CD4-positive, alpha-beta memory T cell (primary cell): ENCODE results near the gene DDAH2. TPM values are rescaled to one million over a fixed set of nuclear protein-coding genes. Genes with fewer than 3 reads are reported as not detected.

Source experiments
- CTCF ChIA-PET: fragments of 350-600 bp; sonication (Branson Sonifier 250); formaldehyde crosslinking; loops from one replicate; lab custom pipeline; 2021; ENCODE audit warnings: inconsistent platforms; ENCODE audit not compliant: partially characterized antibody; lab: Charles Lee
- POLR2A ChIA-PET: fragments of 350-600 bp; sonication (Branson Sonifier 250); formaldehyde crosslinking; loops from one replicate; lab custom pipeline; 2021; ENCODE audit not compliant: partially characterized antibody; lab: Charles Lee
- DNase-seq, 5 donors: peaks; one replicate each; pipeline versions ENCODE4 v3.0.0 to v3.0.0-alpha.2; 2020 to 2022; ENCODE audit warnings: mixed read lengths in 1 of 5
- H3K27ac ChIP-seq: one replicate; pipeline ENCODE4 v1.7.0; 2013; ENCODE audit warnings: low read depth, low read length
- H3K27me3 ChIP-seq: 2 replicates; pipeline ENCODE4 v1.7.0; 2013; ENCODE audit warnings: mild to moderate bottlenecking, low read length, moderate library complexity; ENCODE audit not compliant: insufficient read depth
- H3K36me3 ChIP-seq: 2 replicates; pipeline ENCODE4 v1.7.0; 2013; ENCODE audit warnings: mild to moderate bottlenecking, low read length, moderate library complexity; ENCODE audit not compliant: insufficient read depth
- H3K4me1 ChIP-seq: 2 replicates; pipeline ENCODE4 v1.7.0; 2013; ENCODE audit warnings: mild to moderate bottlenecking, low read length, moderate library complexity; ENCODE audit not compliant: insufficient read depth
- H3K4me3 ChIP-seq, 2 donors: one replicate each; pipeline ENCODE4 v1.7.0; 2013; ENCODE audit warnings: low read length in 2 of 2, mild to moderate bottlenecking in 1 of 2
- H3K9me3 ChIP-seq, 2 donors: one replicate each; pipeline ENCODE4 v1.7.0; 2013; ENCODE audit warnings: low read length in 2 of 2, control low read depth in 1 of 2; ENCODE audit not compliant: control insufficient read depth in 1 of 2
- H3K27ac Mint-ChIP-seq, 7 donors: one replicate each; pipeline ENCODE4 v1.8.0; 2020 to 2021; ENCODE audit warnings: mixed read lengths in 7 of 7, mild to moderate bottlenecking in 6 of 7, inconsistent platforms in 3 of 7, moderate library complexity in 3 of 7
- H3K27me3 Mint-ChIP-seq, 2 donors: one replicate each; pipeline ENCODE4 v1.8.0; 2020 to 2021; ENCODE audit warnings: mixed read lengths in 2 of 2
- H3K36me3 Mint-ChIP-seq, 2 donors: one replicate each; pipeline ENCODE4 v1.8.0; 2020 to 2021; ENCODE audit warnings: mixed read lengths in 2 of 2, inconsistent platforms in 1 of 2, mild to moderate bottlenecking in 1 of 2
- H3K4me1 Mint-ChIP-seq, 4 donors: one replicate each; pipeline ENCODE4 v1.8.0; 2020 to 2021; ENCODE audit warnings: mixed read lengths in 4 of 4, mild to moderate bottlenecking in 1 of 4
- H3K4me3 Mint-ChIP-seq, 8 donors: one replicate each; pipeline ENCODE4 v1.8.0; 2020 to 2021; ENCODE audit warnings: mixed read lengths in 8 of 8, mild to moderate bottlenecking in 7 of 8, moderate library complexity in 6 of 8, inconsistent platforms in 3 of 8
- H3K9me3 Mint-ChIP-seq, 8 donors: one replicate each; pipeline ENCODE4 v1.8.0; 2020 to 2021; ENCODE audit warnings: mixed read lengths in 8 of 8, mild to moderate bottlenecking in 5 of 8, inconsistent platforms in 3 of 8, moderate library complexity in 1 of 8
- intact Hi-C: fragments of 100-400 bp; cut with micrococcal nuclease; formaldehyde crosslinking; loops from one replicate; pipeline ENCODE4 v1.15.1; 2023
- polyA plus RNA-seq, 2 donors: library from polyadenylated mRNA; unstranded; fragments of 300-500 nt; fragmentation: Illumina TruSeq; gene quantifications; one replicate each; pipeline ENCODE4 v1.2.3, GENCODE V29; 2021
- total RNA-seq, 2 experiments: library from RNA; stranded (reverse); gene quantifications; one replicate each; pipeline ENCODE4 v1.2.3, GENCODE V29; 2021

The DDAH2 gene
- total and polyA plus RNA-seq, 4 experiments from 2014 or later: 5.4 to 19.8 (median 11.9) TPM

DNA sequence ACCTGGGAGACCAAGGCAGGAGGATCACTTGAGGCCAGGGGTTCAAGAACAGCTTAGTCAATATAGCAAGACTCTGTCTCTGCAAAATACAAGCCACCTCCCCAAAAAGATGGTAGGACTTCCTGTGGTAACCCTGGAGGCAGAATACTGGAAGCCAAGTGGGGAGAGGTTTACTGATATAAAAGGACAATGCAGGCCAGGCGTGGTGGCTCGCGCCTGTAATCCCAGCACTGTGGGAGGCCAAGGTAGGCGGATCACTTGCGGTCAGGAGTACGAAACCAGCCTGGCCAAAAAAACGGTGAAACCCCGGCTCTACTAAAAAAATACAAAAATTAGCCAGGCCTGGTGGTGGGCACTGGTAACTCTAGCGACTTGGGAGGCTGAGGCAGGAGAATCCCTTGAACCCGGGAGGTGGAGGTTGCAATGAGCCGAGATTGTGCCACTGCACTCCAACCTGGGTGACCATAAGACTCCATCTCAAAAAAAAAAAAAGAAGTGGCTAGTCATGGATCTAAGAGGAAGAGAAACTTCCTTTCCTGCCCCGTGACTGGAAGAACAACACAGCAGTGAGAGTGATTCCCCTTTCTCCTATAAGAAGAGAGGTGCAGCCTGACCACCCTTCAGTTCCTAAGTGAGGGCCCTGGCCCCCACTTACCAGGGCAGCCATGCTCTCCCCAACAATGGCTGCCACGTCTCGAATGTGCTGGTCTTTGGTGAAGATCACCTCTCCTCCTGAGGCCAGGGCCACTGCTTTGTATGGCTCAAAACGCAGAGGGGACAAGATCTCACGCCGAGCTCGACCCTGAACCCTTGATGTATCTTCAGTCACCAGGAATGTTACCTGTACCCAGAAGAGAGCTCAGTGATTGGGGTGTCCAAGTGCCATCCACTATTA, 39.5 kb upstream of the DDAH2 start:
- no peaks in the 10 kb centered on the region for H3K27me3 ChIP-seq
- Mint-ChIP-seq H3K27me3 (no peaks in the 10 kb centered on the region), H3K4me1 (peaks cover 15 to 36% (median 25%) of the 10 kb centered on the region in 4 donors), H3K36me3 (no peaks in the 10 kb centered on the region), H3K9me3 (no peaks in the 10 kb centered on the region), H3K27ac (peak overlapping the region in 3 of 7 donors; percentile 55 to 65 (median 60)), H3K4me3 (no peak overlapping the region)
- H3K36me3 ChIP-seq: no peaks in the 10 kb centered on the region
- H3K4me3 ChIP-seq: no peak overlapping the region
- H3K4me1 ChIP-seq: peaks cover 35% of the 10 kb centered on the region
- DNase-seq: no peak
- intact Hi-C loops: loop anchor here (1.0 kb wide), 1 partner anchor 39 kb away; the partner anchor contains the start of gene DDAH2
- CTCF ChIA-PET: interaction anchor here (1.0 to 12.8 kb wide), 15 partner anchors 9 to 84 kb away, joined by 3 to 173 read pairs (median 8); partner anchors contain the start of genes CLIC1, DDAH2, HSPA1A and HSPA1B
- POLR2A ChIA-PET: interaction anchor here (0.7 to 7.1 kb wide), 7 partner anchors 31 to 66 kb away, joined by 3 to 78 read pairs (median 6); partner anchors contain the start of genes CLIC1, HSPA1A, HSPA1L and MSH5
- no peaks in the 10 kb centered on the region for H3K9me3 ChIP-seq
- H3K27ac ChIP-seq: no peak overlapping the region

DNA sequence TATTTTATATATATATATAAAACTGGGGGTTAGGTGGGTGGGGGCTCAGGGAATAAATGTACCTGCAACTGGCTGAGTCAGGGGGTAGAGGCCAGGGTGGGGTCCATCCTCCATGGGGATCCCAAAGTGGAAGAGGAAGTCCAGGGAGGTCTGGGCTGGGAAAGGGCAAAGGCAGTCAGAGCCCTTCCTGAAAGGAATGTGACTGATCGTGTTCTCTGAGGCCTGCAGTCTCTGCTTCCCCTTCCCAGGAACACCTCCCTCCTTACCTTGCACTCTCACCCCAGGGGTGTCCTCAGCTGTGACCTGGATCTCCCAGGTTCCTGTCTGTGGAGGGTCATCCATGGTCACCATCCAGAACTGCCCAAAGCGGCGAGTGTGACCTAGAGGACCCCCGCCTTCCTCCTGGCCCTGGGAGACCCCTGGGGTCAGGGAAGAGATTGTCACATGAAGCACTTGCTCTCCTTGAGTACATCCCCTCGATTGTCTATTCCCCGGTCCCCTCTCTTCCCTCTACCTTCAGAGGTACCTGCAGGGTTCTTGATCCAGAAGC, 38.1 kb upstream of the DDAH2 start:
- H3K4me1 Mint-ChIP-seq: peaks cover 9 to 24% (median 18%) of the 10 kb centered on the region in 4 donors
- Histone ChIP-seq H3K36me3 (no peaks in the 10 kb centered on the region), H3K9me3 (no peaks in the 10 kb centered on the region), H3K27ac (no peak overlapping the region), H3K4me1 (peaks cover 21% of the 10 kb centered on the region), H3K27me3 (no peaks in the 10 kb centered on the region), H3K4me3 (no peak overlapping the region)
- peaks cover 0 to 1% of the 10 kb centered on the region in 2 donors for H3K36me3 Mint-ChIP-seq
- no peak overlapping the region for H3K27ac Mint-ChIP-seq
- CTCF ChIA-PET: interaction anchor here (12.8 kb wide), 1 partner anchor 33 kb away, joined by 173 read pairs; the partner anchor contains the start of genes CLIC1, DDAH2 and MSH5
- intact Hi-C loops: no loop called here
- no peaks in the 10 kb centered on the region for H3K9me3 Mint-ChIP-seq
- no peak for DNase-seq
- no peaks in the 10 kb centered on the region for H3K27me3 Mint-ChIP-seq
- H3K4me3 Mint-ChIP-seq: no peak overlapping the region
- POLR2A ChIA-PET: no interaction called here

GRCh38 chr6:31765910-31766794, 37.1 kb upstream of the DDAH2 start:
- H3K4me1 ChIP-seq: peaks cover 11% of the 10 kb centered on the region
- intact Hi-C loops: no loop called here
- Mint-ChIP-seq H3K9me3 (no peaks in the 10 kb centered on the region), H3K36me3 (peaks cover 2 to 3% of the 10 kb centered on the region in 2 donors), H3K4me3 (no peak overlapping the region), H3K4me1 (peaks cover 6 to 18% (median 12%) of the 10 kb centered on the region in 4 donors), H3K27ac (no peak overlapping the region), H3K27me3 (no peaks in the 10 kb centered on the region)
- no peak overlapping the region for H3K27ac ChIP-seq
- H3K36me3 ChIP-seq: no peaks in the 10 kb centered on the region
- no peak for DNase-seq
- ChIA-PET CTCF (interaction anchor here (0.9 kb wide), 1 partner anchor 36 kb away, joined by 3 read pairs; no protein-coding TSS in a partner anchor), POLR2A (no interaction called here)
- H3K27me3 ChIP-seq: no peaks in the 10 kb centered on the region
- H3K4me3 ChIP-seq: no peak overlapping the region
- no peaks in the 10 kb centered on the region for H3K9me3 ChIP-seq

- Histone ChIP-seq H3K4me1 (peaks cover 5% of the 10 kb centered on the region), H3K4me3 (no peak overlapping the region), H3K27me3 (no peaks in the 10 kb centered on the region), H3K36me3 (no peaks in the 10 kb centered on the region), H3K27ac (no peak overlapping the region), H3K9me3 (no peaks in the 10 kb centered on the region)
- ChIA-PET POLR2A (no interaction called here), CTCF (no interaction called here)
- H3K27me3 Mint-ChIP-seq: no peaks in the 10 kb centered on the region
- no peak overlapping the region for H3K4me3 Mint-ChIP-seq
- peaks cover 4 to 13% (median 10%) of the 10 kb centered on the region in 4 donors for H3K4me1 Mint-ChIP-seq
- DNase-seq: no peak
- intact Hi-C loops: no loop called here
- H3K27ac Mint-ChIP-seq: no peak overlapping the region
- H3K36me3 Mint-ChIP-seq: peaks cover 3 to 5% of the 10 kb centered on the region in 2 donors
- H3K9me3 Mint-ChIP-seq: no peaks in the 10 kb centered on the region
These were observed 36.4 kb upstream of the DDAH2 start for GRCh38 chr6:31765559-31765909.

- H3K27ac ChIP-seq: no peak overlapping the region
- H3K4me1 ChIP-seq: no peaks in the 10 kb centered on the region
- DNase-seq: no peak
- no peaks in the 10 kb centered on the region for H3K27me3 ChIP-seq
- ChIA-PET POLR2A (no interaction called here), CTCF (no interaction called here)
- peaks cover 5 to 7% of the 10 kb centered on the region in 2 donors for H3K36me3 Mint-ChIP-seq
- H3K36me3 ChIP-seq: no peaks in the 10 kb centered on the region
- no peak overlapping the region for H3K27ac Mint-ChIP-seq
- no peaks in the 10 kb centered on the region for H3K9me3 Mint-ChIP-seq
- no peak overlapping the region for H3K4me3 Mint-ChIP-seq
- H3K27me3 Mint-ChIP-seq: no peaks in the 10 kb centered on the region
- H3K9me3 ChIP-seq: no peaks in the 10 kb centered on the region
- intact Hi-C loops: no loop called here
- H3K4me3 ChIP-seq: no peak overlapping the region
- peaks cover 0 to 5% (median 3%) of the 10 kb centered on the region in 4 donors for H3K4me1 Mint-ChIP-seq
These were observed 35.1 kb upstream of the DDAH2 start for GRCh38 chr6:31764198-31764597.

DNA sequence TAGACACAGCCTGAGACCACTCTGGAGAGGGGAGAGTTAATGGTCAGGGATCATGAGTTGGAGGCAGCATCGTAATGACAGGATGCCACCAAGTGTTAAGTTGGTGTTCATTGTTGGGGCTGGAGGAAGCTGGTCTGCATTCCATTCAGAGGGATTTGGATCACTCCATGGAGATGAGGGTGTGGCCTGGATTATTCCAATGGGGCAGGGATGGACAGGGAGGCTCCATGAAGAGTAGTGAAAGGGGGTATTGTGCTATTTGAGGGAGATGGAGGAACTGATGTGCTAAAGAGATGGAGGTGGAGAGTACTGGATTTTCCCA, 34.5 kb upstream of the DDAH2 start:
- Mint-ChIP-seq H3K27me3 (no peaks in the 10 kb centered on the region), H3K27ac (peak overlapping the region in 2 of 7 donors; percentile 53 to 70), H3K4me3 (no peak overlapping the region), H3K4me1 (peaks cover 0 to 5% (median 3%) of the 10 kb centered on the region in 4 donors), H3K9me3 (no peaks in the 10 kb centered on the region), H3K36me3 (peaks cover 5 to 11% of the 10 kb centered on the region in 2 donors)
- Histone ChIP-seq H3K36me3 (no peaks in the 10 kb centered on the region), H3K27ac (no peak overlapping the region), H3K9me3 (no peaks in the 10 kb centered on the region), H3K4me1 (no peaks in the 10 kb centered on the region), H3K27me3 (no peaks in the 10 kb centered on the region), H3K4me3 (no peak overlapping the region)
- DNase-seq: no peak
- POLR2A ChIA-PET: no interaction called here
- CTCF ChIA-PET: no interaction called here
- intact Hi-C loops: no loop called here
